Activated naive CD8-positive, alpha-beta T cell treated with anti-CD3 and anti-CD28 coated beads, Interleukin-2, amount 50 U/mL, for 24 hours (primary cell): ENCODE measurements around the gene EGF.
"Not testable (repeated sequence)": the region's sequence is repeated elsewhere in the genome, so short reads cannot be mapped to it uniquely, and the experiment has no call there.

Source experiments
- ATAC-seq: fragments of 150-1000 bp; cut with Tn5 transposase; one replicate; pipeline ENCODE4 v1.10.0; 2021
- DNase-seq: peaks from one replicate; pipeline ENCODE4 v3.0.0; 2021
- H3K27ac Mint-ChIP-seq: one replicate; pipeline ENCODE4 v1.8.0; 2021; ENCODE audit warnings: mild to moderate bottlenecking, mixed read lengths
- H3K27me3 Mint-ChIP-seq: one replicate; pipeline ENCODE4 v1.8.0; 2021; ENCODE audit warnings: mixed read lengths
- H3K36me3 Mint-ChIP-seq: one replicate; pipeline ENCODE4 v1.8.0; 2021; ENCODE audit warnings: low read depth, mixed read lengths
- H3K4me1 Mint-ChIP-seq: one replicate; pipeline ENCODE4 v1.8.0; 2021; ENCODE audit warnings: mixed read lengths
- H3K4me3 Mint-ChIP-seq: one replicate; pipeline ENCODE4 v1.8.0; 2021; ENCODE audit warnings: mild to moderate bottlenecking, moderate library complexity, mixed read lengths
- H3K9me3 Mint-ChIP-seq: one replicate; pipeline ENCODE4 v1.8.0; 2021; ENCODE audit warnings: mixed read lengths

Gene EGF

GRCh38 chr4:109937352-109937751, 24.7 kb downstream of the EGF start:
- H3K27me3 Mint-ChIP-seq, H3K27ac Mint-ChIP-seq, ATAC-seq, H3K4me1 Mint-ChIP-seq, DNase-seq, H3K36me3 Mint-ChIP-seq, H3K9me3 Mint-ChIP-seq, H3K4me3 Mint-ChIP-seq: not testable (repeated sequence)

GRCh38 chr4:109939190-109939589, 26.5 kb downstream of the EGF start:
- no peak overlapping the region for H3K27ac Mint-ChIP-seq
- H3K4me3 Mint-ChIP-seq: no peak overlapping the region
- no peaks in the 10 kb centered on the region for H3K36me3 Mint-ChIP-seq
- peaks cover 6% of the 10 kb centered on the region for H3K27me3 Mint-ChIP-seq
- H3K9me3 Mint-ChIP-seq: peaks cover 5% of the 10 kb centered on the region
- DNase-seq: no peak
- no peak for ATAC-seq
- H3K4me1 Mint-ChIP-seq: no peaks in the 10 kb centered on the region

- Mint-ChIP-seq H3K4me1 (peaks cover 28% of the 10 kb centered on the region), H3K27me3 (peaks cover 6% of the 10 kb centered on the region), H3K36me3 (no peaks in the 10 kb centered on the region), H3K9me3 (peaks cover 5% of the 10 kb centered on the region), H3K4me3 (no peak overlapping the region), H3K27ac (no peak overlapping the region)
- no peak for DNase-seq
- ATAC-seq: no peak
Observed at GRCh38 chr4:109942292-109942926, 29.7 kb downstream of the EGF start.

- Mint-ChIP-seq H3K36me3 (no peaks in the 10 kb centered on the region), H3K4me3 (no peak overlapping the region), H3K4me1 (peaks cover 41% of the 10 kb centered on the region), H3K27me3 (peaks cover 2% of the 10 kb centered on the region), H3K27ac (no peak overlapping the region), H3K9me3 (no peaks in the 10 kb centered on the region)
- DNase-seq (no peak), ATAC-seq (no peak)
Observed at GRCh38 chr4:109943745-109944144, 31.1 kb downstream of the EGF start.

DNA sequence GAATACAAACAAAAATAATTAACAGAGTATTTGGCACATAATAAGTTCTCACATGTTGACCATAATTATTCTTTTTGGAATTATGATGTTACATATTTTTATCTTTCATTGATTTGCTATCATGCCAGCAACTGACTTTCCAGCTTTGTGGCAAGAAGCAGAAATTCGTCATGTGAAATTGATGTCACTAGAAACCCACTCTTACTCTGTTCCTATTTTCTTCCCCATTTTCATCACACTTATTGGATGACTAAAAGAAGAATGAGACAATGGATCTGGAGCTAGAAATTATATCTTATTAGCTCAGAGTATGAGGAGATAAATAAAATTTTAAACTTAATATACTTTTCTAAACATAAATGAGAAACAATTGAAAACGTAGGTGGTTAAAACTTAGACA, 31.9 kb downstream of the EGF start:
- ATAC-seq: no peak
- H3K4me3 Mint-ChIP-seq: no peak overlapping the region
- peaks cover 48% of the 10 kb centered on the region for H3K4me1 Mint-ChIP-seq
- DNase-seq: no peak
- peak overlapping the region; percentile 90 for H3K27ac Mint-ChIP-seq
- H3K36me3 Mint-ChIP-seq: no peaks in the 10 kb centered on the region
- peaks cover 2% of the 10 kb centered on the region for H3K27me3 Mint-ChIP-seq
- H3K9me3 Mint-ChIP-seq: no peaks in the 10 kb centered on the region

DNA sequence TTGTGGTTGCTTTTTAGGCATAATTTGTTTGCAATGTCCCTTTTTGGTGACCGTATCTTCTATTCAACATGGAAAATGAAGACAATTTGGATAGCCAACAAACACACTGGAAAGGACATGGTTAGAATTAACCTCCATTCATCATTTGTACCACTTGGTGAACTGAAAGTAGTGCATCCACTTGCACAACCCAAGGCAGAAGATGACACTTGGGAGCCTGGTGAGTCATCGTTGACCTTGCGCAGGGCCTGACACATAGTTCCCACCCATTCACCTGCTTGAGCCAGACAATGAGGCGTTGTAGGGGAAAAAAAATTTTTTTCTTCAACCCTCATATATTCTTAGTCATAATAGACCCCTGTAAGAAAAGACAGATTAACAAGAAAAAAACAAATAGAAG, 32.4 kb downstream of the EGF start:
- ATAC-seq (peak; percentile 80), DNase-seq (peak; percentile 42)
- Mint-ChIP-seq H3K4me1 (peaks cover 53% of the 10 kb centered on the region), H3K27ac (peak overlapping the region; percentile 90), H3K36me3 (no peaks in the 10 kb centered on the region), H3K27me3 (peaks cover 2% of the 10 kb centered on the region), H3K9me3 (no peaks in the 10 kb centered on the region), H3K4me3 (peak overlapping the region; percentile 12)

DNA sequence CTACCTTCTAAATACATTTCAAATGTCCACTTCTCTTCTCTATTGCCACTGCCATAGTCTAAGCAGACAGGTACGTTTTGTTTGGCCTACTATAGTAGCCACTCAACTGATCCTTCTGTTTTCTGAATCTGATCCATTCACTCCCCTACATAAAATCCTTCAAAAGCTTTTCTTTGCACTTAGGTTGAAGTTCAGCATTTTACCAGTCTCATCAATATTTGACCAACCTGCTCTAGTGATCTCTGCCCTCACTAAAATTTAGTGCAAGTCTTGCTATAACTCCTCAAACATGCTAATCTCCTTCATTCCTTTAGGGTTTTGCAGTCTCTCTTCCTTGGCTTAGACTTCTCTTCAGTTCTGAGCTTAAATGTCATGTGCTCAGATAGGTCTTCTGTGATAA, 33.4 kb downstream of the EGF start:
- no peak overlapping the region for H3K4me3 Mint-ChIP-seq
- no peaks in the 10 kb centered on the region for H3K36me3 Mint-ChIP-seq
- H3K27me3 Mint-ChIP-seq: peaks cover 2% of the 10 kb centered on the region
- DNase-seq: no peak
- H3K9me3 Mint-ChIP-seq: no peaks in the 10 kb centered on the region
- peaks cover 59% of the 10 kb centered on the region for H3K4me1 Mint-ChIP-seq
- no peak for ATAC-seq
- H3K27ac Mint-ChIP-seq: peak overlapping the region; percentile 47

DNA sequence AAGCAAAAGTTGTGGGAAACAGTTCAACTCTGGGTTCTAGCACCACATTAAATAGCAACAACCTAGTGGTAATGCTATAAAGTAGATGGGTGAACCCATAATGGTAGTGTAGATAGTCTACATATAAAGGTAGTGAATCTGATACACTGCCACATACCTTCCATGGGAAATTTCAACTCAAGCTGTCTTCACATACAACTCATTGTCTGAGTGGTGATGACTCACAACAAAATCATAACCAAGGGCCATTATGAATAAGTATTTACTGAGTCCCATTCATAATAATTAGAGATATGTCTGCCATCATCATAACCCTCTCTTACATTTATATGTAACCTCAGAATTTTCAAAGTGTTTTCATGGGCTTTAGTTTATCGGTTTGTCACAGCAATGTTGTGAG, 34.8 kb downstream of the EGF start:
- Mint-ChIP-seq H3K4me1 (peaks cover 59% of the 10 kb centered on the region), H3K9me3 (no peaks in the 10 kb centered on the region), H3K36me3 (no peaks in the 10 kb centered on the region), H3K27me3 (peaks cover 3% of the 10 kb centered on the region), H3K4me3 (no peak overlapping the region), H3K27ac (peak overlapping the region; percentile 93)
- DNase-seq: no peak
- peak; percentile 88 for ATAC-seq

DNA sequence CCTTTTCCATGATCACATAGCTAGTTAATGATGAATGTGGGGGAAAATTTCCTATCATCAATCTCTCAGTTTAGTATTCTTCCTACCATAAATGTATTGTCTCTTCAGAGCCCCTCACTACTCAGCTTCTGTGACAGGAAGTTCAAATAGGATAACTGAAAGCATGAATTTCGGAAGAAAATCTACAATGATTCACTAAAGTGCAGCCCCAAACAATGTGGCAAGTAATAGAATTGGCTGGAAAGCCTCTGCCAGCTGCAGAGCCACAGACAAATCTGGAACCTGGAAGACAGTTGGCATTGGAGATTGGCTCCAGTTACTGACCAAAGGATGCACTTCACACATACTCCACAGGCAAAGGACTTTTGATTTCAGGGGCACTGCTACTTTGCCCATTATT, 35.2 kb downstream of the EGF start:
- Mint-ChIP-seq H3K27me3 (peaks cover 3% of the 10 kb centered on the region), H3K27ac (peak overlapping the region; percentile 93), H3K4me3 (no peak overlapping the region), H3K9me3 (no peaks in the 10 kb centered on the region), H3K4me1 (peaks cover 59% of the 10 kb centered on the region), H3K36me3 (no peaks in the 10 kb centered on the region)
- ATAC-seq (peak; percentile 42), DNase-seq (no peak)

- H3K27me3 Mint-ChIP-seq: not testable (repeated sequence)
- ATAC-seq: peak; percentile 8
Observed at GRCh38 chr4:109949099-109949718, 36.5 kb downstream of the EGF start.

DNA sequence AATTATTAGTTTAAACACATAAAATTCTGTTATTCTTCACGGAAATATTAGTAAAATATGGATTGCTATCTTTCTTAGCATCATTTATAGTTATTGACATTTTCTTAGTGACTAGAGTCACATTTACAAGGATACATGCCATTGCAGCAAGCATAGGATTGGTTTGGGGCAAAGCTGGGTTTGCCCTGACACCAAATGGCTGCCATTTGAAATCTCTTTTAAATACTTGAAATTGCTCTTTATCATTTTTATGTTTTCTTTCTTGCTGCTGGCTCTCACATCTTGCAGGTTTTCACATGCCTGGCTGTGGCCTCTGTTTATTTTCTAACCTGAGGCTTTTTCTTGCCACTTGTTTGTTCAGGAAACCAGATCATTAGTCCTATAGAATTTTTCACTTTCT, 39.9 kb downstream of the EGF start:
- ATAC-seq: no peak
- H3K4me1 Mint-ChIP-seq: peaks cover 29% of the 10 kb centered on the region
- H3K4me3 Mint-ChIP-seq: no peak overlapping the region
- no peaks in the 10 kb centered on the region for H3K9me3 Mint-ChIP-seq
- H3K27ac Mint-ChIP-seq: no peak overlapping the region
- H3K36me3 Mint-ChIP-seq: no peaks in the 10 kb centered on the region
- DNase-seq: no peak
- H3K27me3 Mint-ChIP-seq: peaks cover 3% of the 10 kb centered on the region

More at GRCh38 chr4:109949099-109949718, 36.5 kb downstream of the EGF start:
- not testable (repeated sequence) for DNase-seq, H3K36me3 Mint-ChIP-seq, H3K4me3 Mint-ChIP-seq, H3K9me3 Mint-ChIP-seq
- peaks cover 59% of the 10 kb centered on the region for H3K4me1 Mint-ChIP-seq
- H3K27ac Mint-ChIP-seq: peak overlapping the region; percentile 93

DNA sequence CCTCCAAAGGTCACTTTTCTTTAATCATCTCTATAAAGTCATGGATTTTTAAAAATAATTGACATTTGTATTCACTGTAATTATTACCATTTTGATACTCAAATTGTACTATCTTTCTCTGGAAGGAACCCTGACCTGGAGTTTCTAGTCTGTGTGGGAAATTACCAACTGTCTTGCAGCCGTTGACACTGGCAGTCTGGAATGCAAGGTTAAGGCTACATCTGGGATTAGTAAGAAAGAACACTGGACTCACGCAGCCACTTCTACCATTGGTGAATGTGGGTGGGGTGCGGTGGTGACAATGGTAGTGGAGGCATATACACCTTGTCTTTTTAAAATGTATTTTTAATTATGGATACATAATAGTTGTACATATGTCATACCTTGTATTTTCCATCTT, 40.9 kb downstream of the EGF start:
- Mint-ChIP-seq H3K4me3 (no peak overlapping the region), H3K4me1 (peaks cover 19% of the 10 kb centered on the region), H3K36me3 (no peaks in the 10 kb centered on the region), H3K9me3 (no peaks in the 10 kb centered on the region), H3K27me3 (peaks cover 3% of the 10 kb centered on the region), H3K27ac (no peak overlapping the region)
- no peak for DNase-seq
- ATAC-seq: no peak

DNA sequence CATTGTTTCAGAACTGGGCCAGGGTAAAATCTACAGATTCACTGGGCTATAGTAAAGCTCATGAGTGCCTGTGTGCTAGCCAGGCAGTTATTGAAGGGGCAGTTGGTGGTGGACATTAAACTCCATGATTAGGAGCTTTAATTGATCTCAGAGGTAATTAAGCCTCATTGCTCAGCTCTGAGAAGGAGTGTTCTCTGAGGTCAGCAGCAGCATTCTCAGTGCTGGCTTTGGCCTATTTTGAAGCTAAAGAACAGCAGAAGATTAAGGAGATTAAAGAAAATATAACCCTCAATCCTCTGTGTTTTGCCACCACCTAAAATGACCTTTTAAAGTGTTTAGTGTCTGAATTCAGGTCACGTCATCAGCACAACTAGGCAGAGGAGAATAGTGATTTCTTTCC, 42.5 kb downstream of the EGF start:
- ATAC-seq: no peak
- Mint-ChIP-seq H3K9me3 (no peaks in the 10 kb centered on the region), H3K4me1 (peaks cover 5% of the 10 kb centered on the region), H3K4me3 (no peak overlapping the region), H3K36me3 (no peaks in the 10 kb centered on the region), H3K27ac (no peak overlapping the region), H3K27me3 (peaks cover 8% of the 10 kb centered on the region)
- DNase-seq: no peak

GRCh38 chr4:109957227-109957626, 44.5 kb downstream of the EGF start:
- H3K27ac Mint-ChIP-seq: no peak overlapping the region
- H3K4me1 Mint-ChIP-seq: no peaks in the 10 kb centered on the region
- no peak for DNase-seq
- H3K36me3 Mint-ChIP-seq: no peaks in the 10 kb centered on the region
- no peaks in the 10 kb centered on the region for H3K9me3 Mint-ChIP-seq
- ATAC-seq: no peak
- H3K27me3 Mint-ChIP-seq: peaks cover 5% of the 10 kb centered on the region
- no peak overlapping the region for H3K4me3 Mint-ChIP-seq

GRCh38 chr4:109959195-109959594, 46.5 kb downstream of the EGF start:
- no peaks in the 10 kb centered on the region for H3K36me3 Mint-ChIP-seq
- no peak overlapping the region for H3K27ac Mint-ChIP-seq
- no peaks in the 10 kb centered on the region for H3K9me3 Mint-ChIP-seq
- H3K27me3 Mint-ChIP-seq: peaks cover 5% of the 10 kb centered on the region
- no peak overlapping the region for H3K4me3 Mint-ChIP-seq
- DNase-seq: no peak
- no peak for ATAC-seq
- no peaks in the 10 kb centered on the region for H3K4me1 Mint-ChIP-seq
